OCI-LY7 (cell line): ENCODE results near the gene LRPAP1. TPM values are rescaled to one million over a fixed set of nuclear protein-coding genes. Genes with fewer than 3 reads are reported as not detected.

ENCODE experiments used
- BruUV-seq: library from RNA; stranded (reverse); fragments of 400-500 nt; replicated peaks from 2 replicates; lab custom pipeline; 2021; lab: Mats Ljungman, UMichigan
- CTCF ChIA-PET: fragments of 300-600 bp; sonication (Branson Sonifier 250); formaldehyde crosslinking; loops from one replicate; lab custom pipeline; 2022; ENCODE audit warnings: antibody characterized with exemption; ENCODE audit not compliant: unreplicated experiment; lab: Charles Lee
- POLR2A ChIA-PET: fragments of 300-600 bp; sonication (Branson Sonifier 250); formaldehyde crosslinking; loops from one replicate; lab custom pipeline; 2022; ENCODE audit warnings: antibody characterized with exemption; lab: Charles Lee
- DNase-seq: peaks from one replicate; pipeline ENCODE4 v3.0.0-alpha.2; 2015; ENCODE audit warnings: low spot score
- H2AFZ ChIP-seq: fragments of 200-600 bp; sonication (generic), shearing (Covaris generic); 2 replicates; pipeline ENCODE4 v1.6.1; 2014; ENCODE audit warnings: mild to moderate bottlenecking, antibody characterized with exemption, low read length, moderate library complexity
- H3K27ac ChIP-seq: fragments of 200-600 bp; sonication (generic); 2 replicates; pipeline ENCODE4 v1.5.1; 2014; ENCODE audit warnings: mixed run types, low read depth, mild to moderate bottlenecking, moderate library complexity, low read length, inconsistent platforms; ENCODE audit not compliant: poor library complexity, severe bottlenecking
- H3K36me3 ChIP-seq: fragments of 200-600 bp; sonication (generic); 2 replicates; pipeline ENCODE4 v1.6.1; 2014; ENCODE audit warnings: mild to moderate bottlenecking, antibody characterized with exemption, low read length, moderate library complexity, mixed read lengths; ENCODE audit not compliant: insufficient read depth
- H3K4me1 ChIP-seq: fragments of 200-600 bp; sonication (generic); 2 replicates; pipeline ENCODE4 v1.5.1; 2014; ENCODE audit warnings: mild to moderate bottlenecking, low read length; ENCODE audit not compliant: insufficient read depth, poor library complexity, severe bottlenecking
- H3K4me2 ChIP-seq: fragments of 200-600 bp; sonication (generic); 2 replicates; pipeline ENCODE4 v1.6.1; 2014; ENCODE audit warnings: mild to moderate bottlenecking, low read length
- H3K4me3 ChIP-seq: fragments of 200-600 bp; sonication (generic); 2 replicates; pipeline ENCODE4 v1.5.1; 2014; ENCODE audit warnings: mild to moderate bottlenecking, low read depth, low read length; ENCODE audit not compliant: poor library complexity, severe bottlenecking
- H3K79me2 ChIP-seq: fragments of 200-600 bp; sonication (generic); 2 replicates; pipeline ENCODE4 v1.6.1; 2016; ENCODE audit warnings: low read depth, mild to moderate bottlenecking, low read length, moderate library complexity, mixed read lengths; ENCODE audit not compliant: insufficient read depth
- H3K9me2 ChIP-seq: fragments of 200-600 bp; sonication (generic); 2 replicates; pipeline ENCODE4 v1.6.1; 2016; ENCODE audit warnings: mild to moderate bottlenecking, low read length, mixed read lengths; ENCODE audit not compliant: insufficient read depth
- H3K9me3 ChIP-seq: fragments of 200-600 bp; sonication (generic); 2 replicates; pipeline ENCODE4 v1.6.1; 2014; ENCODE audit warnings: mild to moderate bottlenecking, mixed run types, low read length, mixed read lengths
- H4K20me1 ChIP-seq: fragments of 200-600 bp; sonication (generic); 2 replicates; pipeline ENCODE4 v1.6.1; 2014; ENCODE audit warnings: mild to moderate bottlenecking, antibody characterized with exemption, low read length, moderate library complexity, mixed read lengths; ENCODE audit not compliant: insufficient read depth
- CTCF ChIP-seq: fragments of 200-600 bp; sonication (generic); conservative IDR thresholded peaks from 2 replicates; pipeline ENCODE4 v1.5.1; 2014; ENCODE audit warnings: mild to moderate bottlenecking, antibody characterized with exemption, low read length, moderate library complexity, mixed read lengths
- EZH2phosphoT487 ChIP-seq: fragments of 200-600 bp; sonication (generic); IDR thresholded peaks from 2 replicates; pipeline ENCODE4 v1.6.1; 2018; ENCODE audit warnings: low read depth, borderline replicate concordance, mild to moderate bottlenecking, mixed run types, antibody characterized with exemption, low read length, moderate library complexity, mixed read lengths
- intact Hi-C: fragments of 100-400 bp; cut with micrococcal nuclease; formaldehyde crosslinking; loops from one replicate; pipeline ENCODE4 v1.10.0; 2022; ENCODE audit not compliant: unreplicated experiment
- total RNA-seq, 2 experiments: library from RNA; depleted of rRNA in 1 of 2; stranded (reverse); fragments of >200 nt in 1 of 2; shearing (Covaris generic) in 1 of 2; gene quantifications; 2 replicates each; pipeline ENCODE4 v1.2.3, GENCODE V29; 2014 to 2022

The LRPAP1 gene
- total RNA-seq, 2 experiments from 2014 or later = 46.2 to 54.7 TPM

GRCh38 chr4:3502941-3503936, 29.0 kb downstream of the LRPAP1 start:
- Histone ChIP-seq H4K20me1 (no peaks in the 10 kb centered on the region), H3K9me2 (no peaks in the 10 kb centered on the region), H3K79me2 (no peaks in the 10 kb centered on the region), H3K4me3 (no peak overlapping the region), H3K36me3 (peaks cover 15% of the 10 kb centered on the region; the same call in 1 of the 2 replicates), H3K9me3 (no peaks in the 10 kb centered on the region), H2AFZ (no peak overlapping the region), H3K4me2 (no peak overlapping the region), H3K27ac (no peak overlapping the region), H3K4me1 (no peaks in the 10 kb centered on the region)
- intact Hi-C loops = no loop called here
- POLR2A ChIA-PET = no interaction called here
- no TSS peak for BruUV-seq
- CTCF ChIA-PET = no interaction called here
- TF ChIP-seq CTCF (no peak), EZH2phosphoT487 (no peak)
- DNase-seq = no peak

DNA sequence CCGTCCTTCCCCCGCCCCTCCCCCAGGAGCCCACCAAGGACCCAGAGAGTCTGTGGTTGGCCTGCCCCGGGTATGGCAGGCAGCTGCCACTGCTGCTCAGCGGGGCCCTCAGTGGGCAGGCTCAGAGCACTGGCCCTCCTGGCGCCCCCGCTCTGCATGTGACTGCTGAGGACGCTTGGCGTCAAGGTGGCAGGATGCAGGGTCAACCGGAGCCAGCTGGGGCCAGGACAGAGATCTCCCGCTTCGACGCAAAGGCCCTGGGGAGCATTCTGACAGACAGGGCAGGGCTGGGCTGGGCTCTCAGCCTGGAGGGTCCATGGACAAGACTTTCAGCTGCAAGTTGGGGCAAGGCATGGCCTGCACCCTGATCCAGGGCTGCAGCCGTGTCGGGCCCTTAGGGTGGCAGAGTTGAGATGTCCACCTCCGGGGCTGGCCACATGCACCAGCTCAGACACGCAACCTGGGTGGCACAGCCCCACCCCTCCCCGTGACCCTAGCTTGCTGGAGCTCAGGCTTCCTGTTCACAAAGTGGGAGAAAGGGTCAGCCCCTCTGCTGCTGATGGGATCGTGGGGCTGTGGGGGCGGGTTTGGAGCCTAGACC, 30.3 kb downstream of the LRPAP1 start:
- H3K4me2 ChIP-seq = no peak overlapping the region
- H3K9me3 ChIP-seq = no peaks in the 10 kb centered on the region
- no peak for DNase-seq
- H3K79me2 ChIP-seq = no peaks in the 10 kb centered on the region
- POLR2A ChIA-PET = no interaction called here
- H3K36me3 ChIP-seq = peaks cover 7% of the 10 kb centered on the region; the same call in 1 of the 2 replicates
- no peak overlapping the region for H2AFZ ChIP-seq
- H3K4me1 ChIP-seq = no peaks in the 10 kb centered on the region
- CTCF ChIA-PET = no interaction called here
- intact Hi-C loops = no loop called here
- no peak overlapping the region for H3K4me3 ChIP-seq
- no peaks in the 10 kb centered on the region for H3K9me2 ChIP-seq
- no peak overlapping the region for H3K27ac ChIP-seq
- no peak for TF ChIP-seq EZH2phosphoT487
- TF ChIP-seq CTCF = no peak
- no peaks in the 10 kb centered on the region for H4K20me1 ChIP-seq
- no TSS peak for BruUV-seq
